KG1 (cell line): ENCODE results near the gene KCNJ15.

Source experiments
- DNase-seq: peaks from one replicate; lab custom pipeline; 2025; lab: John Stamatoyannopoulos, UW

KCNJ15 gene

GRCh38 chr21:38268864-38269575 lies 12.2 kb downstream of the KCNJ15 start:
- no peak for DNase-seq

GRCh38 chr21:38269576-38269936 lies 12.8 kb downstream of the KCNJ15 start:
- no peak for DNase-seq

GRCh38 chr21:38272215-38272614 lies 15.4 kb downstream of the KCNJ15 start:
- DNase-seq = no peak

DNA sequence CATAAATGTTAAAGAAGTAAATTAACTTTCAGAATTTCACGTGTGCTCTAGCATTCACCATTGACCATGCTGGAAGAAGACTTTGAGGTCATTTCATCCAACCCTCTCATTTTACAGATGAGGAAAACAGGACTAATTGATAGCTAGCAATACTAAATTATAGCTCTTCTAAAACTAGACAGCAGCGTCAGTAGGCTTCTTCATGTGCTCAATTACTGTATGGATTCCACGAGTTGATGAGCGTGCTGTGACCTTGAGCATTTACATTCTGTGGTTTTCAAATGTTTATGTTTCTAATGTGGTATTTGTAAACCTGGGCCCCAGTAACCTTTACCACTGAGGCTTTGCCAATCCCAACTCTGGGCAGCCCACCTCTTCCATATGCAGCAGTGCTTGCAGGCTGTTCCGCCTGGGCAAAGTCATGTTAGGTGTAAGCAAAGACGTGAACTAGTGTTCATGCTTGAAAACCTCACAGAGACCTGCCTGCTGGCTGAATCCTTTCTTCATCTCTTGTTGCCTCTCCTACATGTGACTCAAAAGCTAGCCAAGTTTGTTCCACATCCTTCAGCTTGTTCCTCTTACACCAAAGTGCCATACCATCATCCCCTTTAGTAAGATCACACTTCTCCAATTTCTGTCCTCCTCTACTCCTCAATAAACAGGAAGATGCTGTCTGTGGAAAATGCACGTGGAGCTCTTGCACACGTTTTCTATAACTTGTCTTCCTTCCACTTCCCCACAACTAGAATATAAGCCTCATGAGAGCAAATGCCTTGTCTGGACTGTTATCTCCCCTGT lies 17.2 kb downstream of the KCNJ15 start:
- no peak for DNase-seq

DNA sequence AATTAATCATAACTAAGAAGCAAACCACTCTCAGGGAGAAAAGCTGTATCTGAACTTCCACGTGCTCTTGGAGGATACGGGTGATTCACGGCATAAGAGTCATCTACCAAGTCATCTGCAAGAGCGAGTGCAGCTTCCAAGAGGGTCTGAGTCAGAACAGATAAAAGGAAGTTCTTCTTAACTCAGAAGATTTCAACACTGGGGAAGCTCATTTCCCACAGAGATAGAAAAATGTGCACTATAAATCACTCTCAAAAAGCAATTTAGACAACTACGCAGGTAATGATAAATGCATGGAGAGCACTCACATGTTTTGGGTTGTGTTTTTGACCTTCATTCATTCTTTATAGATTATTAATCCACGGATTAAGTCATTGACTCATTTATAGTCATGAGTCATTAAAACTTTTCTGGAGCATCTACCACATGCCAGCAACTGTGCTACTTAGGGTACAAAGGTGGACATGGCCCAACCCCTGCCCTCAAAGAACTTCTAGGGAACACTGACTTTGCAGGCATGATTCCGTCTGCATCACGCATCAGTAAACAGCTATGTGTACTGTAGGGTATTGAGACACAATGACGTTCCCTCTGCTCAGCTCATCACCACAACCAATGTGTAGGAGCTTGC lies 20.8 kb downstream of the KCNJ15 start:
- DNase-seq = no peak

DNA sequence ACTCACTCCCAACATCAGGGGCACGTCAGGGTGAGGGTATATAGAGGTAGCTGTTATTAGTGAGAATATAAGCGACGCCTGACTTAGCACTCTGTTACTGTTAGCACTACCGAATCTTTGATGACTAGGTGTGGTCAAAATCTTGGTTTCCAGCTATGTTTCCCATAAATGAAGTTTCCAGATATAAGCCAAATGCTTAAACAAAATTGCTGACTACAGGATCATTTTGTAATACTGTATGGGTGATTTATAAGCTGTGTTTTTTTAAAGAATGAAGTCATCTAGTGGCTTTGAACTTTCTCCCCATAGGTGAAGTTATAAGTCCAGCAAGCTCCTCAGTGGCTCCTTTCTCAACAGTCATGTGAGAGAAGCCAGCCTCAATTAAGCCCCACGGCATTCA lies 23.7 kb downstream of the KCNJ15 start:
- no peak for DNase-seq

GRCh38 chr21:38280867-38281266 lies 24.1 kb downstream of the KCNJ15 start:
- DNase-seq = no peak

DNA sequence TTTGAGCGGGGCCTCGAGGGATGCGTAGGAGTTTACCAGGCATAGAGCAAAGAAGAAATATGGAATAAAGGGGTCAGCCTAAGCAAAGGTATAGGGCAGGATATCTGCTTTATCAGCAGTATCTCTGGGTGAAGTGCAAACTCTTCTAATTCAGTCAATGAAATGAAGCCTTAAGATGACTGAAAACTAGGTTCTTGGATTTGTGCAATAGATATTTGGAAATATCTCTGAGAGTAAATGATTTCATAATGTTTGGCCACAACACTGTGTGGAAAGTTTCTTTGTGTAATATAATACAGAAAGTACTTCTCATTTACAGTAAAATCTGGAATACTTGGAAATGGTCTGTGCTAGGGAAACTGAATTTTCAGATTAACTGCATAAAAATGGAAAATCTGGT lies 26.1 kb downstream of the KCNJ15 start:
- no peak for DNase-seq

- no peak for DNase-seq
These were observed 27.4 kb downstream of the KCNJ15 start for GRCh38 chr21:38284216-38284615.

DNA sequence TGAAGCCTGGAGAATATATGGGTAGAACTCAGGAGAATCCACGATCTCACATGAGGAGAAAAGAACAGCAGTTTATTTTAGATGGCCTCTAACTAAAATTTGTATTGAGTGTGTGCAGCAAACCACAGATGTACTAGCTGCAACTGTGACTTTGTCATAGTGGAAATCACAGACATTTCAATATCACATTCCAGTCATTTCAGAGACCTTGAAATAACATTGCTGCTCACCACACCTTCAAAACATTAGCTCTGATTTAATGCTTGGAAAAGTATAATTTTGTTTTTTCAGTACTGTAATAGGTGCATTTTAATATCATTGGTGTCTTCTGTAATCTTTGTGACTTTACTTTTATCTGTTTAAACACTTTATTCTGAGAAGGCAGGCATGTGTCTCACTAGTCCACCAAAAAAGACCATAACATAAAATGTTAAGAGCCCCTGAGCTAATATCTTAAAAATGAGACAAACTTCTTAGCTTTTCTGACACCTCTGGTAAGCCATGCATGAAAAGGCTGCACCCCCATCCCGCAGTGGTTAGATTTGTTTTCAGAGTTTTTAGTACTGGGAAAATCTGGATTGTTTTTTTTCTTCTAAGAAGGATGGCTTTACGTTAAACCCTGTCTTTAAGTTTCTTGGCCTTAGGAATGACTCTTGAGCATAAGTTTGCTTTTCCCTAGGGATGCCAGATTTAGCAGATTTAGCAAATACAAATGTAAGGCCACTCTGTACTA lies 30.1 kb downstream of the KCNJ15 start:
- DNase-seq = no peak

DNA sequence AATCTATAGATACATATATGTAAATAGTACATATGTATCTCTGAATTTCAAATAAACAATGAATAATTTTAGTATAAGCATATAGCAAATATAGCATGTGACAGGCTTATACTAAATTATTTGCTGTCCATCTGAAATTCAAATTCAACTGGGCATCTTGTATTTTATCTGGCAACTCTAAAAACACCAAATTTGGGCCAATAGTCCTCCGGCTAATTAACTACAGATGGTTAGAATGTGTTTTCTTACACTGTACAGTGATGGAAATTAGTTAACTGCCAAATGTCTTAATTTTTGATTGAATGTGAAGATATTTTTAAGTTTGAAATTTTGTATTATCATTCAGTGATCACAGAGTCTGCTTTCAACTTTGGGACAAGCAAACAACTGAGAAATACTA lies 30.7 kb downstream of the KCNJ15 start:
- no peak for DNase-seq

- peak; percentile 54 for DNase-seq
These were observed 33.1 kb downstream of the KCNJ15 start for GRCh38 chr21:38289705-38290485.

- DNase-seq = no peak
These were observed 34.0 kb downstream of the KCNJ15 start for GRCh38 chr21:38290809-38291208.

DNA sequence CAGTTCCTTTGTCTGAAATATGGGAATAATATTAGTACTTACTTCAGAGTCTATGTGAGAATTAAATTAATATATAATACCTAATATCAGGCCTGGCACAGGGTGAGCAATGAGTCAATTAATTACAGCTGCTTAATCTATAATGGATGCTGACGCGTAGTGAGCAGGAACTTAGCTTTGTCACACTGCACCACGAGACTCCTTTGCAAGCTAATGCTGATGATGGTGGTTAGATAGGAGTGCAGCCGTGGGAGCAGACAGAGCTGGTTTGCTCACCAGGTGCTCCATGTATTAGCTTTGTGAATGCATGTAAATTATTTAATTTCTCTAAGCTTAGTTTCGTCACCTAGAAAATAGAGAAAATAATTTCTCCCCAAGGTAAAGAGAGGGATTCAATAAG lies 35.1 kb downstream of the KCNJ15 start:
- DNase-seq = no peak

- DNase-seq = no peak
These were observed 36.3 kb downstream of the KCNJ15 start for GRCh38 chr21:38293113-38293512.

DNA sequence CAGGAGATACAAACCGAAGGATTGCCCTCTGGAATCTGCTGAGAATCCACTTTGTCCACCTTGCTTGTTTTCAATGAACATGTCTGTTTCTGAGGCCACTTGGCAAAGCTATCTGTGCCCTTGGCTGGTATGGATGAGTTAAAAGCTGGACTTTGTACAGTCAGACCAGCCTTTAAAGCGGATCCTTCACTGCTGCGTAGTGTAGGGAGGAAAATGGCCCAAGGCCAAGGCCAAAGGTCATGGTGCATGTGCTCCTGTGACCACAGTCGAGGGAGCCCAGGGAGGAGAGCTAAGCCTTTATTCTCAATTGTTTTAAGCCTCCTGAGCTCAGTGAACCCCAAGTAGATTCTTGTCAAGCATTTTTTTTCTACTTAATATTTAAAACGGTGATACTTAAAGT lies 37.0 kb downstream of the KCNJ15 start:
- DNase-seq = no peak

DNA sequence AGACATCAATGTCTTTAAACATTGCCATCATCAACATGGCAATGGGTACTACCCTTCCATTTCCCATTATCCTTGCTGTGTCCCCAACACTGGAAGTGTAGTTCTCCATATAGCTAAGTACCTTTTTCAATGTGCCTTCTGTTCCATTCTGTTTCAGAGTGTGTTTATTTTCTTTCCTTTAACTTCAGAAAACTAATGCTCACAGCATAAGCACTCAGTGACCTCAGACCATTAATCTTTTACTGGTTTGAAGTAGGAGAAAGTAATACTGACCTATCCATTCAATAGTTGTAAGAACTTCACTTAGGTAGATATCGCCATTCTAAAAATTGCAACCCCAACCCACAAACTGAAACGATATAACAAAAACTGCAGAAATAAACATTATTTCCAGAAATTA lies 37.8 kb downstream of the KCNJ15 start:
- DNase-seq = no peak

GRCh38 chr21:38295997-38296764 lies 39.4 kb downstream of the KCNJ15 start:
- DNase-seq = no peak

- DNase-seq = no peak
These were observed 40.4 kb downstream of the KCNJ15 start for GRCh38 chr21:38297194-38297631.

DNA sequence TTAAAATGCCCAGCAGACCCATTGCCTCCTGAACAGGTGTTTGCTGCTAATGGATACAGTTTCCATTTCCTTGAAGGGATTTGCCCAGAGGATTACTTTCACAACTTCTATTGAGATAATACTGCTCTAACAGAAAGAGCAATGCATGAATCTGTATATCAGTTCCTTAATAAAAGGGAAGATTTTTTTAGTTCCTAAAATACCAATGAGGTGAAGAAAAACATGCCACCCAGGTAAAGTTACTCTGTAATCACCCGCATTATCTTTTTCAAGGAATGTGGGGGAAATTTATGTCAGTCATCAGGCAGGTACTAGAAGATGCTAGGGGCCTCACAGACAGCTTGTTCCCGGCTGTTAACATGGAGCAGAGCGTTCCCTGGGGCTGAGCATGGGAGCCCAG lies 41.1 kb downstream of the KCNJ15 start:
- DNase-seq = no peak

DNA sequence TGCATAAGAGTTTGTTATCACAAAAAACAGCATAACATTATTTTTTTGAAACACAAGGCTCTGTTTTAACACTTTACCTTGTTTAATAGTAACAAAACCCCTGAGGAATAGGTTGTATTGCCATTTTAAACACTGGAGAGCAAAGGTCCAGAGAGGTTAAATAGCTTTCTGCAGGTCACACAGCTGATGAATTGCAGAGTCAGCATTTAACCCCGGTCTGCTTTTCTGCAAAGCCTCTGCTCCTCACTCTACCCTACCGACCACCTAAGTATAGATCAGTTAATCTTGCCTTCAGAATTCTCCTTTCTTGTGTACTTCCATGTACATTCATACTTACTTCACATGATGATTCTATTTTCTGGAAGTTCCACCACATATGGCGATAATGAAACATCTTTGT lies 42.0 kb downstream of the KCNJ15 start:
- no peak for DNase-seq
